A549 (cell line): ENCODE measurements around the gene APOH. TPM values are rescaled to one million over a fixed set of nuclear protein-coding genes. Genes with fewer than 3 reads are reported as not detected.
A peak's percentile ranks its signal among the peaks of the same experiment; 100 is the strongest.
"Not testable (repeated sequence)": the region's sequence is repeated elsewhere in the genome, so short reads cannot be mapped to it uniquely, and the experiment has no call there.

Experiments
- ATAC-seq, 2 experiments: fragments of 200-7000 bp in 1 of 2; fragments of >200 bp in 1 of 2; cut with Nextera tagmentation in 1 of 2; cut with Tn5 transposase in 1 of 2; 3 replicates each; pipeline versions ENCODE4 v1.8.0 to v1.9.1; 2018 to 2020; ENCODE audit warnings: mild to moderate bottlenecking in 1 of 2, moderate library complexity in 1 of 2
- CTCF ChIA-PET: fragments of 300-600 bp; sonication (Branson Sonifier 250); formaldehyde crosslinking; extraction: SDS; loops from one replicate; lab custom pipeline; 2021; ENCODE audit warnings: antibody characterized with exemption, inconsistent platforms; lab: Yijun Ruan, JAX
- POLR2A ChIA-PET: fragments of 350-600 bp; formaldehyde crosslinking; extraction: SDS; loops from one replicate; lab custom pipeline; 2021; ENCODE audit warnings: antibody characterized with exemption, inconsistent platforms; lab: Yijun Ruan, JAX
- DNase-seq, 2 experiments: peaks; one replicate each; pipeline versions ENCODE4 v3.0.0 to v3.0.0-alpha.2; 2011 to 2016; ENCODE audit warnings: low read depth in 1 of 2, low spot score in 1 of 2
- FAIRE-seq: peaks from 2 replicates; lab custom pipeline; 2011; peaks lifted over from hg19 to GRCh38; lab: Jason Lieb, UNC
- H3K27ac ChIP-seq, 2 experiments: fragments of >200 bp; sonication (Bioruptor Twin); formaldehyde crosslinking; 3 replicates each; pipeline ENCODE4 v1.5.1; 2016 to 2017
- H3K4me1 ChIP-seq: fragments of >200 bp; sonication (Bioruptor Twin); formaldehyde crosslinking; 3 replicates; pipeline ENCODE4 v1.6.1; 2016
- H3K4me2 ChIP-seq: fragments of >200 bp; sonication (Bioruptor Twin); formaldehyde crosslinking; 3 replicates; pipeline ENCODE4 v1.6.1; 2016
- H3K4me3 ChIP-seq: fragments of >200 bp; sonication (Bioruptor Twin); formaldehyde crosslinking; 3 replicates; pipeline ENCODE4 v1.5.1; 2016
- H3K9me3 ChIP-seq: fragments of >200 bp; sonication (Bioruptor Twin); formaldehyde crosslinking; 3 replicates; pipeline ENCODE4 v1.6.1; 2016
- CHD2 ChIP-seq: fragments of 150-350 bp; IDR thresholded peaks from 2 replicates; pipeline ENCODE4 v1.6.1; 2014; ENCODE audit warnings: low read length; ENCODE audit not compliant: partially characterized antibody
- CTCF ChIP-seq: fragments of >200 bp; sonication (Bioruptor Twin); formaldehyde crosslinking; IDR thresholded peaks from 3 replicates; pipeline ENCODE4 v1.5.1; 2016
- EHF ChIP-seq: fragments of 250-450 bp; sonication (Bioruptor Pico); IDR thresholded peaks from 2 replicates; pipeline ENCODE4 v1.5.0; 2020; ENCODE audit warnings: mild to moderate bottlenecking
- ELK1 ChIP-seq: fragments of 150-350 bp; IDR thresholded peaks from 2 replicates; pipeline ENCODE4 v1.6.1; 2014; ENCODE audit warnings: low read depth, mild to moderate bottlenecking, low read length
- EP300 ChIP-seq, 2 experiments: fragments of >200 bp; sonication (Bioruptor Twin); formaldehyde crosslinking; IDR thresholded peaks; 2 replicates in 1 of 2; 3 replicates in 1 of 2; pipeline ENCODE4 v1.6.1; 2016 to 2017
- ESRRA ChIP-seq: fragments of 150-350 bp; IDR thresholded peaks from 2 replicates; pipeline ENCODE4 v1.6.1; 2014; ENCODE audit warnings: mild to moderate bottlenecking, low read length, borderline replicate concordance
- FOSL2 ChIP-seq, 2 experiments: fragments of 450-650 bp in 1 of 2; fragments of >200 bp in 1 of 2; sonication (Bioruptor Twin) in 1 of 2; formaldehyde crosslinking; IDR thresholded peaks; 2 replicates each; pipeline versions ENCODE4 v1.5.0 to v1.6.1; 2016 to 2020; ENCODE audit warnings: mild to moderate bottlenecking in 1 of 2, moderate library complexity in 1 of 2
- FOXS1 ChIP-seq: fragments of 250-450 bp; sonication (Bioruptor Pico); IDR thresholded peaks from 2 replicates; pipeline ENCODE4 v1.5.0; 2020; ENCODE audit warnings: mild to moderate bottlenecking, moderate library complexity
- HEYL ChIP-seq: fragments of 250-450 bp; sonication (Bioruptor Pico); IDR thresholded peaks from 2 replicates; pipeline ENCODE4 v1.8.0; 2021; ENCODE audit warnings: mild to moderate bottlenecking, moderate library complexity
- HOXB5 ChIP-seq: fragments of 250-450 bp; sonication (Bioruptor Pico); IDR thresholded peaks from 2 replicates; pipeline ENCODE4 v1.5.0; 2020; ENCODE audit warnings: mild to moderate bottlenecking, moderate library complexity
- KDM5A ChIP-seq: fragments of 200-600 bp; sonication (generic); IDR thresholded peaks from 2 replicates; pipeline ENCODE4 v1.6.1; 2016; ENCODE audit warnings: antibody characterized with exemption, mild to moderate bottlenecking
- MAZ ChIP-seq: fragments of 150-350 bp; IDR thresholded peaks from 2 replicates; pipeline ENCODE4 v1.6.1; 2014; ENCODE audit warnings: antibody characterized with exemption, low read depth, low read length, borderline replicate concordance
- NPAS2 ChIP-seq: fragments of 250-450 bp; sonication (Bioruptor Pico); IDR thresholded peaks from 2 replicates; pipeline ENCODE4 v1.8.0; 2022; ENCODE audit warnings: mild to moderate bottlenecking, moderate library complexity, borderline replicate concordance
- PHF8 ChIP-seq: fragments of 200-600 bp; sonication (generic); IDR thresholded peaks from 2 replicates; pipeline ENCODE4 v1.6.1; 2016; ENCODE audit warnings: low read depth, mild to moderate bottlenecking, antibody characterized with exemption, moderate library complexity, borderline replicate concordance
- RAD21 ChIP-seq, 2 experiments: fragments of >200 bp in 1 of 2; sonication (Bioruptor Twin) in 1 of 2; formaldehyde crosslinking in 1 of 2; IDR thresholded peaks in 1 of 2; conservative IDR thresholded peaks in 1 of 2; 2 replicates in 1 of 2; 3 replicates in 1 of 2; pipeline ENCODE4 v1.6.1; 2012 to 2018; ENCODE audit warnings: inconsistent platforms in 1 of 2
- REST ChIP-seq: fragments of 200-600 bp; sonication (generic); IDR thresholded peaks from 2 replicates; pipeline ENCODE4 v1.6.1; 2016; ENCODE audit warnings: antibody characterized with exemption, mild to moderate bottlenecking, moderate library complexity
- RNF2 ChIP-seq: fragments of 200-600 bp; sonication (generic); IDR thresholded peaks from 2 replicates; pipeline ENCODE4 v1.6.1; 2016; ENCODE audit warnings: low read depth, mild to moderate bottlenecking, antibody characterized with exemption, moderate library complexity, borderline replicate concordance
- SMC3 ChIP-seq: fragments of >200 bp; sonication (Bioruptor Twin); formaldehyde crosslinking; IDR thresholded peaks from 3 replicates; pipeline ENCODE4 v1.6.1; 2018; ENCODE audit warnings: inconsistent platforms
- TP53 ChIP-seq: fragments of 250-450 bp; sonication (Bioruptor Pico); IDR thresholded peaks from 2 replicates; pipeline ENCODE4 v1.5.0; 2021; ENCODE audit warnings: mild to moderate bottlenecking, moderate library complexity
- ZFP36 ChIP-seq: fragments of 450-650 bp; IDR thresholded peaks from 2 replicates; pipeline ENCODE4 v1.6.1; 2014; ENCODE audit warnings: borderline replicate concordance; ENCODE audit not compliant: partially characterized antibody
- WGBS: methylation state at CpG from one replicate; pipeline ENCODE4 v1.1.6; 2017; ENCODE audit errors: missing lambda C conversion rate; 5-methylcytosine and 5-hydroxymethylcytosine counted together
- polyA plus RNA-seq, 4 experiments: library from polyadenylated mRNA; depleted of rRNA in 3 of 4; stranded (reverse); fragments of >200 nt; fragmentation: RNase III in 1 of 4; extraction: RNeasy Plus Mini Kit Qiagen cat#74134 plus additional on column Dnase treatment in 1 of 4; gene quantifications; 2 replicates in 3 of 4; 3 replicates in 1 of 4; pipeline ENCODE4 v1.2.3, GENCODE V29; 2011 to 2017
- TF ChIP-seq, protein P1 (sequence below): IDR thresholded peaks from 2 replicates; pipeline ENCODE4 v1.6.1; 2012; ENCODE audit warnings: low read depth, borderline replicate concordance

APOH gene
- polyA plus RNA-seq, 2 of the 4 experiments (the other 2 are of a cell fraction), result 6.9 to 26.1 TPM

- FAIRE-seq (peak; percentile 98), DNase-seq (peak in 1 of 2 experiments; percentile 88), ATAC-seq (peak; percentile 94 to 96)
- H3K27ac ChIP-seq, result peak overlapping the region; percentile 41 to 56; a peak in 3 of 6 replicates
- TF ChIP-seq RAD21 (conservative IDR thresholded peaks at IDR 0.05 in 1 of 2, IDR thresholded peaks at IDR 0.05 in 1 of 2), result peak; percentile 99 to 100
- TF ChIP-seq EHF (CRISPR knock-in tag), result no peak
- TF ChIP-seq FOXS1 (CRISPR knock-in tag), result no peak
- TF ChIP-seq FOSL2 (IDR thresholded peaks at IDR 0.05), result no peak
- TF ChIP-seq FOSL2 (CRISPR knock-in tag; IDR thresholded peaks at IDR 0.05), result peak; percentile 20; the same call in 1 of the 2 replicates
- no peak for TF ChIP-seq KDM5A
- no peak for TF ChIP-seq NPAS2
- no peak for TF ChIP-seq TP53
- TF ChIP-seq, protein P1, sequence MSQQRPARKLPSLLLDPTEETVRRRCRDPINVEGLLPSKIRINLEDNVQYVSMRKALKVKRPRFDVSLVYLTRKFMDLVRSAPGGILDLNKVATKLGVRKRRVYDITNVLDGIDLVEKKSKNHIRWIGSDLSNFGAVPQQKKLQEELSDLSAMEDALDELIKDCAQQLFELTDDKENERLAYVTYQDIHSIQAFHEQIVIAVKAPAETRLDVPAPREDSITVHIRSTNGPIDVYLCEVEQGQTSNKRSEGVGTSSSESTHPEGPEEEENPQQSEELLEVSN, result no peak
- peak; percentile 98 for TF ChIP-seq CTCF
- no peak for TF ChIP-seq EP300 (IDR thresholded peaks at IDR 0.05)
- no peak for TF ChIP-seq HEYL (CRISPR knock-in tag)
- peak; percentile 100 for TF ChIP-seq SMC3
- TF ChIP-seq PHF8, result no peak
- 25% methylated on average over 4 of the region's 4 CpGs for WGBS
- CTCF ChIA-PET, result interaction anchor here (0.6 to 4.0 kb wide), 58 partner anchors 10 to 1027 kb away, joined by 3 to 36 read pairs (median 4); no protein-coding TSS in a partner anchor
- H3K4me1 ChIP-seq, result peaks cover 8% of the 10 kb centered on the region; the same call in 2 of the 3 replicates
- H3K4me2 ChIP-seq, result peak overlapping the region; percentile 25; the same call in 1 of the 3 replicates
- POLR2A ChIA-PET, result no interaction called here
- H3K4me3 ChIP-seq, result no peak overlapping the region
- no peaks in the 10 kb centered on the region for H3K9me3 ChIP-seq
These were observed 25.9 kb upstream of the APOH start for GRCh38 chr17:66255112-66255511.

GRCh38 chr17:66253458-66253857, 24.2 kb upstream of the APOH start:
- H3K4me2 ChIP-seq, H3K9me3 ChIP-seq, POLR2A ChIA-PET, H3K4me1 ChIP-seq, H3K4me3 ChIP-seq, FAIRE-seq, DNase-seq, ATAC-seq: not testable (repeated sequence)
- WGBS, result 93% methylated on average over 8 of the region's 8 CpGs
- CTCF ChIA-PET, result interaction anchor here (1.2 to 4.0 kb wide), 2 partner anchors 22 to 372 kb away, joined by 4 to 31 read pairs; no protein-coding TSS in a partner anchor
- H3K27ac ChIP-seq, result peak overlapping the region in 1 of 2 experiments; percentile 5; a peak in 1 of 6 replicates

- 92% methylated on average over 3 of the region's 3 CpGs for whole genome bisulfite sequencing
These were observed 21.5 kb upstream of the APOH start for GRCh38 chr17:66250686-66251085.

GRCh38 chr17:66248285-66248684, 19.1 kb upstream of the APOH start:
- FAIRE-seq, result no peak
- ChIA-PET CTCF (interaction anchor here (0.9 to 2.2 kb wide), 4 partner anchors 9 to 426 kb away, joined by 3 to 9 read pairs (median 4); no protein-coding TSS in a partner anchor), POLR2A (no interaction called here)
- H3K4me3 ChIP-seq, result no peak overlapping the region
- H3K4me2 ChIP-seq, result no peak overlapping the region
- no peak for DNase-seq
- H3K27ac ChIP-seq, result no peak overlapping the region
- ATAC-seq, result no peak
- 68% methylated on average over 5 of the region's 5 CpGs for WGBS
- no peaks in the 10 kb centered on the region for H3K4me1 ChIP-seq
- no peaks in the 10 kb centered on the region for H3K9me3 ChIP-seq
- TF ChIP-seq RNF2, result no peak
- TF ChIP-seq ESRRA, result no peak
- TF ChIP-seq REST, result no peak
- no peak for TF ChIP-seq HOXB5 (CRISPR knock-in tag)
- no peak for TF ChIP-seq ELK1
- no peak for TF ChIP-seq EP300 (IDR thresholded peaks at IDR 0.05)
- no peak for TF ChIP-seq PHF8
- TF ChIP-seq ZFP36, result no peak
- no peak for TF ChIP-seq CHD2

More at GRCh38 chr17:66250686-66251085, 21.5 kb upstream of the APOH start:
- ATAC-seq (no peak), DNase-seq (no peak), FAIRE-seq (no peak)
- H3K4me2 ChIP-seq, result no peak overlapping the region
- H3K27ac ChIP-seq, result no peak overlapping the region
- CTCF ChIA-PET, result interaction anchor here (1.0 to 1.8 kb wide), 5 partner anchors 8 to 423 kb away, joined by 3 to 5 read pairs (median 4); no protein-coding TSS in a partner anchor
- no peaks in the 10 kb centered on the region for H3K9me3 ChIP-seq
- H3K4me1 ChIP-seq, result peaks cover 6% of the 10 kb centered on the region; the same call in 2 of the 3 replicates
- TF ChIP-seq MAZ (no peak), HEYL (CRISPR knock-in tag) (no peak), HOXB5 (CRISPR knock-in tag) (no peak), EP300 (IDR thresholded peaks at IDR 0.05) (no peak), SMC3 (no peak)
- H3K4me3 ChIP-seq, result no peak overlapping the region
- POLR2A ChIA-PET, result no interaction called here
